ENCODE data around the gene RASA2. TPM values are rescaled to one million over a fixed set of nuclear protein-coding genes. Genes with fewer than 3 reads are reported as not detected.

The RASA2 gene
- total and polyA plus RNA-seq, 9 of the 15 experiments (the other 6 are each of a cell fraction or from before 2014, with no cell fraction given): 2.0 to 12.8 (median 9.5) TPM

GRCh38 chr3:141643391-141643790, 156.6 kb downstream of the RASA2 start (continued):
- TF ChIP-seq ZBTB9 (CRISPR knock-in tag; IDR thresholded peaks at IDR 0.05) (no peak), HDAC2 (IDR thresholded peaks at IDR 0.05) (no peak)

GRCh38 chr3:141643796-141644195, 157.0 kb downstream of the RASA2 start:
- peaks cover 0 to 11% of the 10 kb centered on the region in 2 experiments; a peak in 3 of 5 replicates for H3K4me1 ChIP-seq (replicated peaks in 1 of 2; ENCODE audit: control insufficient read depth in 2 of 2, insufficient read depth in 2 of 2, low read length in 2 of 2)
- no peak for ATAC-seq
- H4K20me1 ChIP-seq (replicated peaks; ENCODE audit: control insufficient read depth, insufficient read depth, low read length): no peaks in the 10 kb centered on the region
- TF ChIP-seq HDAC2 (IDR thresholded peaks at IDR 0.05) (no peak), ZNF23 (CRISPR knock-in tag; IDR thresholded peaks at IDR 0.05) (no peak), PHF21A (IDR thresholded peaks at IDR 0.05; ENCODE audit: borderline replicate concordance, low read depth) (no peak), TARDBP (IDR thresholded peaks at IDR 0.05) (no peak), GTF2A2 (tag; IDR thresholded peaks at IDR 0.05) (no peak), EP400 (IDR thresholded peaks at IDR 0.05) (no peak)
- TF ChIP-seq, protein P1, sequence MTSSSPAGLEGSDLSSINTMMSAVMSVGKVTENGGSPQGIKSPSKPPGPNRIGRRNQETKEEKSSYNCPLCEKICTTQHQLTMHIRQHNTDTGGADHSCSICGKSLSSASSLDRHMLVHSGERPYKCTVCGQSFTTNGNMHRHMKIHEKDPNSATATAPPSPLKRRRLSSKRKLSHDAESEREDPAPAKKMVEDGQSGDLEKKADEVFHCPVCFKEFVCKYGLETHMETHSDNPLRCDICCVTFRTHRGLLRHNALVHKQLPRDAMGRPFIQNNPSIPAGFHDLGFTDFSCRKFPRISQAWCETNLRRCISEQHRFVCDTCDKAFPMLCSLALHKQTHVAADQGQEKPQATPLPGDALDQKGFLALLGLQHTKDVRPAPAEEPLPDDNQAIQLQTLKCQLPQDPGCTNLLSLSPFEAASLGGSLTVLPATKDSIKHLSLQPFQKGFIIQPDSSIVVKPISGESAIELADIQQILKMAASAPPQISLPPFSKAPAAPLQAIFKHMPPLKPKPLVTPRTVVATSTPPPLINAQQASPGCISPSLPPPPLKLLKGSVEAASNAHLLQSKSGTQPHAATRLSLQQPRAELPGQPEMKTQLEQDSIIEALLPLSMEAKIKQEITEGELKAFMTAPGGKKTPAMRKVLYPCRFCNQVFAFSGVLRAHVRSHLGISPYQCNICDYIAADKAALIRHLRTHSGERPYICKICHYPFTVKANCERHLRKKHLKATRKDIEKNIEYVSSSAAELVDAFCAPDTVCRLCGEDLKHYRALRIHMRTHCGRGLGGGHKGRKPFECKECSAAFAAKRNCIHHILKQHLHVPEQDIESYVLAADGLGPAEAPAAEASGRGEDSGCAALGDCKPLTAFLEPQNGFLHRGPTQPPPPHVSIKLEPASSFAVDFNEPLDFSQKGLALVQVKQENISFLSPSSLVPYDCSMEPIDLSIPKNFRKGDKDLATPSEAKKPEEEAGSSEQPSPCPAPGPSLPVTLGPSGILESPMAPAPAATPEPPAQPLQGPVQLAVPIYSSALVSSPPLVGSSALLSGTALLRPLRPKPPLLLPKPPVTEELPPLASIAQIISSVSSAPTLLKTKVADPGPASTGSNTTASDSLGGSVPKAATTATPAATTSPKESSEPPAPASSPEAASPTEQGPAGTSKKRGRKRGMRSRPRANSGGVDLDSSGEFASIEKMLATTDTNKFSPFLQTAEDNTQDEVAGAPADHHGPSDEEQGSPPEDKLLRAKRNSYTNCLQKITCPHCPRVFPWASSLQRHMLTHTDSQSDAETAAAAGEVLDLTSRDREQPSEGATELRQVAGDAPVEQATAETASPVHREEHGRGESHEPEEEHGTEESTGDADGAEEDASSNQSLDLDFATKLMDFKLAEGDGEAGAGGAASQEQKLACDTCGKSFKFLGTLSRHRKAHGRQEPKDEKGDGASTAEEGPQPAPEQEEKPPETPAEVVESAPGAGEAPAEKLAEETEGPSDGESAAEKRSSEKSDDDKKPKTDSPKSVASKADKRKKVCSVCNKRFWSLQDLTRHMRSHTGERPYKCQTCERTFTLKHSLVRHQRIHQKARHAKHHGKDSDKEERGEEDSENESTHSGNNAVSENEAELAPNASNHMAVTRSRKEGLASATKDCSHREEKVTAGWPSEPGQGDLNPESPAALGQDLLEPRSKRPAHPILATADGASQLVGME (CRISPR knock-in tag; IDR thresholded peaks at IDR 0.05): no peak
- WGBS (ENCODE audit: insufficient coverage, low coverage, missing lambda C conversion rate): 25% methylated on average over 1 of the region's 1 CpG
- H3K79me2 ChIP-seq (ENCODE audit: control insufficient read depth, insufficient read depth, low read length): no peaks in the 10 kb centered on the region
- BruUV-seq (replicated peaks): no TSS peak
- no peak overlapping the region for H3K4me2 ChIP-seq (ENCODE audit: insufficient read depth, low read length)
- H2AFZ ChIP-seq (ENCODE audit: low read depth, low read length): no peak overlapping the region
- in situ Hi-C loops (cut with MboI): loop anchor here (10.0 kb wide), 1 partner anchor 169 kb away; no protein-coding TSS in a partner anchor
- no peaks in the 10 kb centered on the region for H3K36me3 ChIP-seq (ENCODE audit: control insufficient read depth, insufficient read depth, low read length)
- ChIA-PET POLR2A (interaction anchor here (0.6 kb wide), 1 partner anchor 22 kb away, joined by 3 read pairs; no protein-coding TSS in a partner anchor), CTCF (ENCODE audit: low intra/inter-chr PET ratio) (no interaction called here)
- intact Hi-C loops (cut with micrococcal nuclease): loop anchor here (1.0 to 2.0 kb wide), 3 partner anchors 67 to 183 kb away; partner anchors contain the start of gene RNF7
- no peaks in the 10 kb centered on the region for H3K9me1 ChIP-seq (ENCODE audit: control insufficient read depth, insufficient read depth, low read length)
- DNase-seq (ENCODE audit: extremely low read depth in 1 of 4, low spot score in 3 of 4): no peak
- H3K9ac ChIP-seq (ENCODE audit: insufficient read depth in 1 of 2, low read depth in 2 of 2, low read length in 2 of 2): no peak overlapping the region
- H3K4me3 ChIP-seq: no peak overlapping the region
- no peak for FAIRE-seq
- H3K27me3 ChIP-seq (ENCODE audit: control insufficient read depth in 2 of 2, insufficient read depth in 2 of 2, low read length in 2 of 2): no peaks in the 10 kb centered on the region
- H3K27ac ChIP-seq (ENCODE audit: extremely low read depth, low read depth, low read length): no peak overlapping the region
- H3K9me3 ChIP-seq (replicated peaks; ENCODE audit: control insufficient read depth, insufficient read depth, low read depth, low read length): no peaks in the 10 kb centered on the region

Measured in K562 (cell line).